Stimulated activated CD8-positive, alpha-beta memory T cell treated with anti-CD3 and anti-CD28 coated beads, Interleukin-2, amount 100 ng/mL, for 48 hours (primary cell): ENCODE measurements around the gene LEAP2.
"Not testable (repeated sequence)": the region's sequence is repeated elsewhere in the genome, so short reads cannot be mapped to it uniquely, and the experiment has no call there.

Experiments
- DNase-seq, 2 donors: peaks; one replicate each; pipeline ENCODE4 v3.0.0-alpha.2; 2020; ENCODE audit warnings: low read depth in 2 of 2

LEAP2 gene

GRCh38 chr5:132840896-132841295 is 32.6 kb upstream of the LEAP2 start:
- DNase-seq, result no peak

DNA sequence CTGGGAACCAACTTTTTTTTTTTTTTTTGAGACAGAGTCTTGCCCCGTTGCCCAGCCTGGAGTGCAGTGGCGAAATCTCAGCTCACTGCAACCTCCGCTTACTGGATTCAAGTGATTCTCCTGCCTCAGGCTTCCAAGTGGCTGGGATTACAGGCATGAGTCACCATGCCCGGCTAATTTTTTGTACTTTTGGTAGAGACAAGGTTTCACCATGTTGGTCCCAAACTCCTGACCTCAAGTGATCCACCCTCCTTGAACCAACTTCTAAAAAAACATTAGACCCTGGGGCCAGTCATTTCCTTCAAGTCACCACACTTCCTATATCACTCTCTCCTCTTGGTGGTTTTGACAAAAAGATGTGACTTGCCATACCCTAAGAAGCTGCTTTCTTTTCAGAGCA is 32.2 kb upstream of the LEAP2 start:
- no peak for DNase-seq

DNA sequence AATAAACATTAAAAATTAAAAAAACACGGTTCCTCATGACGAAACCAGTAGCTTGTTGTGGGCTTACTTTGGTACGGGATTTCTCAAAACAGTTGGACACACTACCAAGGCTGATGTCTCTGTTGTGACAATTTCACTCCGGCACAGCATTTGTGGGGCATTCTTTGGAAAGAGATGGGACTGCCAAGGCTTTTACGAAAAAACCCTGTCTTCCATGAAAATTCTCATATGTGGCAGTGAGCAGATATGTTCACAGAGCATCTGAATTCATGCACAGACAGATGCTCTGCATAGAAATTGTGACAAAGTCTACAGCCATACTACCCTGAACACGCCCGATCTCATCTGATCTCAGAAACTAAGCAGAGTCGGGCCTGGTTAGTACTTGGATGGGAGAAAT is 25.2 kb upstream of the LEAP2 start:
- DNase-seq, result no peak

DNA sequence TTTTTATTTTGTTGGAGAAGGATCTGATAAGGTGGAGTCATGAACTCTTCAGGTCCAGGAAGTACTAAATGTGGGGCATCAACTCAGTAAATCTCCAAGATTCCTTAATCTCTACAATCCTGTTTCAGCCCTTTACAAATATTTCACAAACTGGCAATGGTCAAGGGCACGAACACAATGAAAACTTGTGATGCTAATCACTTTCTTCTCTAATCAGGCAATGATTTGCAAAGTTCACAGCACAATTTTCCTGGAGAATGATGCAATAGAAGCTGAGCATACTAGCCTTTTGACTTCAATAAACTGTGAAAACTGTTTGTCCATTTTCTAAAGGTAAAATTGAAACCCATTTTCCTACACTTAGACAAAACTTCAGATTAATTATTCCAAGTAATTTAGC is 24.1 kb upstream of the LEAP2 start:
- no peak for DNase-seq

DNA sequence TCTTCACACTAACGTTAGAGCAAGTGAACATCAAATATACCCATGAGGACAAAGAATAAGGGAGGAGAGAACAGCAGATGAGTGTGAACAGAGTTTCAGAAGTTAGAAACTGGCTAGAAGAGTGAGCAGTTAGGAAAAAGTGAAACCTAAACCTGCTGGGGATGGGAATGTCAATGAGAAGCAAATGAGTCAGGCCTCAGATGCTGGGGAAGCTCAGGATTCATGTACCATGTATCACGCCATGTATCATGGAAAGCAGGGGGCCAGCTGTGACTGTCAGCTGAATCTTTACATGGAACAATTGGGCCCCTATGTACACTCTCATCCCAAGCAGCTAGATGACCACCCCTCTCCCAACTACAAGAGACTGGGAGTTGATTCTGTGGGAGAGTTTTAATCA is 23.4 kb upstream of the LEAP2 start:
- no peak for DNase-seq

DNA sequence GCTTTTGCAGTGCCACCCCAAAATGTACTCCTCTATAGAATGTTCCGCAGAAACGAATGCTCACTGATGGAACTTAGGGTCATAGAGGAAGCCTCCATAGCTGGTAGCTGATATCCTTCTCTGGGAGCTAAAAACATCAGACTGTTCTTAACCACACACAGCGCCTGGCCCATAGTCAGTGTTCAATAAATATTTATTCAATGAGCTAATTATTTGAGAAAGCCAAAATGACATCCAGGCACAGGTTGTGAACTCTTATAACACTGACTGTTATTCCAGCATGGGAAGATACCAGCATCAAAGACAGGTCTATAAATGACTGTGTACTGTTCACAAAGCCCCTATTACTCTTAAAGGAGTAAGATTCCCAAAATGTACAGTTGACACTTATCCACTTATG is 20.1 kb upstream of the LEAP2 start:
- no peak for DNase-seq

DNA sequence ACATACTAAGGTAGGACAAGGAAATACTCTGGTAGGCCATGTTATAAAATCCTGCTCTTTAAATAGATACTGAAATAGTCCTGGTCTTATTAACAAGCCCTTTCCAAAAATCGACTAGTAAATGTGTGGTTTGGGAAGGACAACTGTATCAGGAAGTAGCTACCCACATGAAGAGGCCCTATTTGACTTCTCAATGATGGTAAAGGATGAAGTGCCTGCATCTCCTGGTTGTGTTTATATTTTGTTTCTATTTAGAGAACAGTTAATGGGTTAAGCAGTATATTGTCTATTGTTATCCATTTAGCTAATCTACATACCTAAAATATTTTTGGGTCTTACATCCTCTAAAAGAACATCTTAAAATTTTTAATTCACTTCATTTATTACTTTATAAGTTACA is 19.7 kb upstream of the LEAP2 start:
- DNase-seq, result no peak

- DNase-seq, result no peak
Observed at GRCh38 chr5:132854301-132854700, 19.2 kb upstream of the LEAP2 start.

- DNase-seq, result not testable (repeated sequence)
Observed at GRCh38 chr5:132854992-132855391, 18.5 kb upstream of the LEAP2 start.

GRCh38 chr5:132856011-132856410 is 17.5 kb upstream of the LEAP2 start:
- no peak for DNase-seq

- no peak for DNase-seq
Observed at GRCh38 chr5:132859889-132860437, 13.5 kb upstream of the LEAP2 start.

DNA sequence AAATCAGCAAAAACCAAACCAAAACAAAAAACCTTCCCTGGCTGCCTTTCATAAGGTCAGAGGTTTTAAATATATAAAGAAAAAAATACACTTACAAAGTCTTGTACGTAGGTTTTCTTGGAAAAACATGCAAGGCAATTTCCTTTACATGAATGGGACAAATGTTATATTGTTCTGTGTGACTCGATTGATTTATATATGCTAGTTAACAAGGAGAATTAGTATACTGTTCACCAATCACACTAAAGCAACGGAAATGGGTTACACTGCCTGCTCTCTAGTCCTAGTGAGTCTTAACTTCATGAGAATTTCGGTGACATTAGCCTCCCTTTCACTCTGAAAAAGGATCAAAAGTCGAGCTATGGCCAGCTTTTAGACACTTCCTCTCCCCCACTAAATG is 12.7 kb upstream of the LEAP2 start:
- no peak for DNase-seq

DNA sequence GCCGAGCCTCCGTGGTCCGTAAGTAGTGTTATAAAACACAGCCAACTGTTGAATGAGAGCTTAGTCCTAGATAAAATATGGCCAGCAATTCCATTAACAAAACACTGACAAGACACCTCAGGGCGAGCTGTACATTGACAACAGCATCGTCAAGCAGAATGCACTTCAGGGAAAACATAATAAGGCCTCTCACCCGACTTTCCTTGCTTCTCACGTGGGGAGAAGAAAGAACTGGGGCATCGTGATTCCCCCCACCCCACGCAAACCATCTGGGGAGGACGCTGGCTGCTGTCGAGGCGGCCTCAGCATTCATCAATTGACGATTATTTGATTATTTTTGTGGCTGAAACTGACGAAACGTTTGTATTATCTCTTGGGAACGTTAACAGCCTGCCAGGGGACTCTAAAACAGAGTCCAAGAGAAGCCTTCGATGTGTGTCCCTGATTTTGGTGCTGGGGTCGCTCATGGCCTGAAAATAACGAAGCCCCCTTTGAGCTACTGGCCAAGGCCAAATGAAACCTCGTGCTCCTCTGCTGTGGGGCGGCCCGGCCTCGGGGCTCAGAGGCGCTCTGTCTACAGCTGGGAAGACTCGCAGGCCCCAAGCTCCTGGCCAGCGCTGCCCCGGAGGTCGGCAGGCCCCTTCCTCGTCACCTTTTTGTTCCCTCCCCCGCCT is 7.7 kb upstream of the LEAP2 start:
- DNase-seq, result no peak

GRCh38 chr5:132866342-132867045 is 7.0 kb upstream of the LEAP2 start, which contains the start of the genes GDF9 and UQCRQ:
TSS of gene GDF9 (minus strand) at chr5:132866469. CDS start at chr5:132864533, 1,936 bp downstream.
TSS of gene UQCRQ (plus strand) at chr5:132866642. CDS start at chr5:132866882, 240 bp downstream.
- DNase-seq, result peak; percentile 84 to 86

GRCh38 chr5:132867046-132867451 is 6.4 kb upstream of the LEAP2 start:
- no peak for DNase-seq

DNA sequence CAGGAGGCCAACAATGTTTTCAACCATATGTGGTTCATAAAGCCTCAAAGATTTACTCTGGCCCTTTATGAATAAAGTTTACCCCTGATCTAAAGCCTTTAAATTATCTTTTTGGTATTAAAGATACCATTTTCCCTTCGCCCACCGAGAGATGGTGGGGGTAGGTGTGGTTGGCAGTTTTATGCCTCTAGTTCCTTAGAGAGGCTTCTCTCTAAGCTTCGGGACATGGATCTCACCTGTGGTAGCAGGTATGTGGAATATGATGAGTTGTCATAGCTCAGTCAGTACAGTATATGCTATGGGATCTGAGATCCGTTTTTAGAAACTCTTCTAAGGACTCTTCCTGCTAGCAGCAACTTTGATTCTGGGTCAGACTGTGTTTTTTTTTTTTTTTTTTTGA is 4.7 kb upstream of the LEAP2 start:
- no peak for DNase-seq

DNA sequence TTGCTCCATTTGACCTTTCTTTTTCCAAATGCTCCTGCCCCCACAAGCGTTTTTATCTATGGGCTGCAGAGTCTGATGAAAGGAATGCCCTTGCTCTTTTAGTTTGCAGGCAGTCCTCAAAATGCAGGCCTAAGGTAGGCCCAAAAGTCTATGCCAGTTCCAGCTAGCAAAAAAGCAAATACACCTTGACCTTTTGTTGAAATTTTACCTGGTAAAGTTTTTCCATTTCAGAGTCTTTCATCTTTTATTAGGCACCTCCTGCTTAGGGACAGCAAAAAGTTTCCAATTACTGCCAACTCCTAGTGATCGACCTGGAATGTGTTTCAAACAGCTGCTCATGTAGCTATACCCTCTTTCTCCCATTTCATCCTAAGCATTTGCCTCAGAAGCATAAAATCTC is 2.7 kb upstream of the LEAP2 start:
- no peak for DNase-seq

DNA sequence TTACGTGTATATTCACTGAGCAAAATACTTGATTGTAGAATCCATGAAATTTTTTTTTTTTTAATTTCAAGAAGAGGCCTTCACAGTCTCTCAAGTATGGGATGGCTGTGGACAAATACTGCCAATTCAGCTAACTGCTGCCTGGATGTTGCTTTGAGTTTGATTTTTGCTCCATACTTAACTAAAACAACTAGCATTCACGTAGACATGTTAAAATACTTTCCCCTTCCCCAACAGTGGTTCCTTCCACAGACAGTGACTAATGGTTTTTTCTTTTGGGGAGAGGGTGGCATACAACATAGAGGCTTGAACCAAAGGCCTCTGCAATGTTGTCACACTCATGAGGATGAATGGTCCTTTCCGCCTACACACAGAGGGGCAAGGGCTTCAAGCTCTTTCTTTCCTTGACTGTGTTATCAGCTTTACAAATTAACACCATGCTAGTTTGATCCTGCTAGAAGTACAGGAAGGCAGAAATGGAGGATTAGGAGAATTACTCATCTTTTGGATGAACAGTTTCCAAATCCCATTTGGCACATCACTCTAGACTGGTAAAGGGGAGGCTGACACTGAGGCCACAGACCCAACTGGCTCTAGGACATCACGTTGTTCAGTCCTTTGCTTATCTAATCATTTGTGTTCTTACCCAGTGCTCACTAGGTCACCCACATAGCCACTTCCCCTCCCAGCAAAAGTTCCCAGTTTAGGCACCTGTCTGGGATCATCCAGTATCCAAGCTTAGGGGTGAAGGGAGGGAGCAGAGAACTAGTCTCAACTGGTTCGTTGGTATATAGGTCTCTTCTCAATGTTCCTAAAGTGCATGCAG is 1.8 kb upstream of the LEAP2 start:
- no peak for DNase-seq

- no peak for DNase-seq
Observed at GRCh38 chr5:132872788-132873118, 715 bp upstream of the LEAP2 start.

- DNase-seq, result no peak
Observed at GRCh38 chr5:132873930-132874271, 433 bp downstream of the LEAP2 start.

GRCh38 chr5:132876020-132876759 is 2.7 kb downstream of the LEAP2 start:
- no peak for DNase-seq

- no peak for DNase-seq
Observed at GRCh38 chr5:132877466-132877865, 4.0 kb downstream of the LEAP2 start.
